Measurements from ENCODE around the gene AKAP10. TPM values are rescaled to one million over a fixed set of nuclear protein-coding genes. Genes with fewer than 3 reads are reported as not detected.

The AKAP10 gene
- total and polyA plus RNA-seq, 2 donors (not counting 3 experiments of a cell fraction or from before 2014, with no cell fraction given) = 10.0 to 27.1 TPM

GRCh38 chr17:19933221-19933620 lies 44.4 kb downstream of the AKAP10 start:
- Histone ChIP-seq H3K4me2 (ENCODE audit: insufficient read depth, low read length) (no peak overlapping the region), H4K20me1 (replicated peaks; ENCODE audit: control insufficient read depth, extremely low read depth, insufficient read depth, low read length) (no peaks in the 10 kb centered on the region), H3K27me3 (ENCODE audit: control insufficient read depth in 2 of 2, insufficient read depth in 2 of 2, low read length in 2 of 2) (no peaks in the 10 kb centered on the region), H3K4me3 (replicated peaks in 1 of 3; ENCODE audit: insufficient read depth in 1 of 3, low read depth in 1 of 3, low read length in 3 of 3) (no peak overlapping the region), H3K9me1 (replicated peaks; ENCODE audit: control insufficient read depth, extremely low read depth, insufficient read depth, low read length) (no peaks in the 10 kb centered on the region), H3K9me3 (replicated peaks; ENCODE audit: control insufficient read depth, insufficient read depth, low read length) (no peaks in the 10 kb centered on the region), H3K36me3 (ENCODE audit: control insufficient read depth in 2 of 2, extremely low read depth in 1 of 2, insufficient read depth in 2 of 2, low read length in 2 of 2) (peaks cover 8 to 12% of the 10 kb centered on the region in 2 experiments), H3K79me2 (ENCODE audit: control insufficient read depth, insufficient read depth, low read length) (no peaks in the 10 kb centered on the region), H3K9ac (replicated peaks; ENCODE audit: extremely low read depth, insufficient read depth, low read length) (no peak overlapping the region), H3K27ac (ENCODE audit: insufficient read depth, low read depth, low read length) (no peak overlapping the region), H2AFZ (ENCODE audit: low read depth, low read length) (no peak overlapping the region), H3K4me1 (ENCODE audit: control insufficient read depth, extremely low read depth, insufficient read depth, low read length) (no peaks in the 10 kb centered on the region)
- intact Hi-C loops (cut with micrococcal nuclease) (no loop called here), dilution Hi-C loops (cut with MboI; ENCODE audit: extremely low pct_ligation_motif_present, low sequenced_read_pairs) (no loop called here)
- TF ChIP-seq, protein P1, sequence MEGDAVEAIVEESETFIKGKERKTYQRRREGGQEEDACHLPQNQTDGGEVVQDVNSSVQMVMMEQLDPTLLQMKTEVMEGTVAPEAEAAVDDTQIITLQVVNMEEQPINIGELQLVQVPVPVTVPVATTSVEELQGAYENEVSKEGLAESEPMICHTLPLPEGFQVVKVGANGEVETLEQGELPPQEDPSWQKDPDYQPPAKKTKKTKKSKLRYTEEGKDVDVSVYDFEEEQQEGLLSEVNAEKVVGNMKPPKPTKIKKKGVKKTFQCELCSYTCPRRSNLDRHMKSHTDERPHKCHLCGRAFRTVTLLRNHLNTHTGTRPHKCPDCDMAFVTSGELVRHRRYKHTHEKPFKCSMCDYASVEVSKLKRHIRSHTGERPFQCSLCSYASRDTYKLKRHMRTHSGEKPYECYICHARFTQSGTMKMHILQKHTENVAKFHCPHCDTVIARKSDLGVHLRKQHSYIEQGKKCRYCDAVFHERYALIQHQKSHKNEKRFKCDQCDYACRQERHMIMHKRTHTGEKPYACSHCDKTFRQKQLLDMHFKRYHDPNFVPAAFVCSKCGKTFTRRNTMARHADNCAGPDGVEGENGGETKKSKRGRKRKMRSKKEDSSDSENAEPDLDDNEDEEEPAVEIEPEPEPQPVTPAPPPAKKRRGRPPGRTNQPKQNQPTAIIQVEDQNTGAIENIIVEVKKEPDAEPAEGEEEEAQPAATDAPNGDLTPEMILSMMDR (IDR thresholded peaks at IDR 0.05; ENCODE audit: extremely low read depth in 1 of 2, insufficient read depth in 1 of 2, low read depth in 1 of 2, low read length in 2 of 2) = no peak
- no peak for TF ChIP-seq MAX (IDR thresholded peaks at IDR 0.05; ENCODE audit: insufficient read depth, insufficient read length)
- TF ChIP-seq MYC (IDR thresholded peaks at IDR 0.05; ENCODE audit: low read depth, low read length) = no peak
- no peak for TF ChIP-seq POLR2AphosphoS5 (IDR thresholded peaks at IDR 0.05; ENCODE audit: insufficient read depth, low read depth, low read length)
- no peak for TF ChIP-seq GATA2 (IDR thresholded peaks at IDR 0.05; ENCODE audit: insufficient read depth, insufficient read length, low read depth, low read length)
- no peak for TF ChIP-seq FOS (IDR thresholded peaks at IDR 0.05; ENCODE audit: borderline replicate concordance, insufficient read depth, low read length)
- no peak for TF ChIP-seq POLR2A (IDR thresholded peaks at IDR 0.05; ENCODE audit: low read depth, low read length)
- TF ChIP-seq JUN (IDR thresholded peaks at IDR 0.05; ENCODE audit: borderline replicate concordance, insufficient read depth, insufficient read length, low read depth) = no peak
- no peak for TF ChIP-seq EZH2 (IDR thresholded peaks at IDR 0.05; ENCODE audit: borderline replicate concordance, low read depth, low read length, severe bottlenecking)
- CTCF ChIA-PET = interaction anchor here (0.6 to 1.6 kb wide), 3 partner anchors 20 to 60 kb away, joined by 4 to 5 read pairs (median 4); no protein-coding TSS in a partner anchor
- POLR2A ChIA-PET = no interaction called here
- DNase-seq (ENCODE audit: low read depth, low spot score) (no peak), FAIRE-seq (no peak)
- no TSS peak for BruUV-seq (replicated peaks)
